ENCODE results near the gene SEZ6L.

Gene SEZ6L

GRCh38 chr22:26246552-26246951, 77.3 kb downstream of the SEZ6L start:
- no peak for DNase-seq

GRCh38 chr22:26251869-26252268, 82.6 kb downstream of the SEZ6L start:
- no peak for DNase-seq

GRCh38 chr22:26259510-26259909, 90.2 kb downstream of the SEZ6L start:
- DNase-seq, result no peak

- DNase-seq, result no peak
These were observed 94.9 kb downstream of the SEZ6L start for GRCh38 chr22:26264162-26264561.

GRCh38 chr22:26265281-26265680, 96.0 kb downstream of the SEZ6L start:
- no peak for DNase-seq

- DNase-seq, result no peak
These were observed 96.6 kb downstream of the SEZ6L start for GRCh38 chr22:26265909-26266308.

GRCh38 chr22:26267856-26268255, 98.6 kb downstream of the SEZ6L start:
- peak; percentile 87 for DNase-seq

GRCh38 chr22:26269572-26269971, 100.3 kb downstream of the SEZ6L start:
- DNase-seq, result no peak

GRCh38 chr22:26271427-26271826, 102.2 kb downstream of the SEZ6L start:
- no peak for DNase-seq

- DNase-seq, result no peak
These were observed 103.9 kb downstream of the SEZ6L start for GRCh38 chr22:26273011-26273675.

- no peak for DNase-seq
These were observed 107.4 kb downstream of the SEZ6L start for GRCh38 chr22:26276529-26277160.

GRCh38 chr22:26281941-26282340, 112.7 kb downstream of the SEZ6L start:
- no peak for DNase-seq

GRCh38 chr22:26283330-26283729, 114.1 kb downstream of the SEZ6L start:
- no peak for DNase-seq

- DNase-seq, result no peak
These were observed 116.4 kb downstream of the SEZ6L start for GRCh38 chr22:26285632-26286031.

GRCh38 chr22:26286091-26286820, 117.0 kb downstream of the SEZ6L start:
- DNase-seq, result no peak

- DNase-seq, result no peak
These were observed 118.3 kb downstream of the SEZ6L start for GRCh38 chr22:26287382-26288225.

- DNase-seq, result no peak
These were observed 120.4 kb downstream of the SEZ6L start for GRCh38 chr22:26289611-26290101.

GRCh38 chr22:26291940-26292666, 122.8 kb downstream of the SEZ6L start:
- no peak for DNase-seq

GRCh38 chr22:26292667-26292995, 123.4 kb downstream of the SEZ6L start:
- DNase-seq, result no peak

- no peak for DNase-seq
These were observed 126.4 kb downstream of the SEZ6L start for GRCh38 chr22:26295563-26296126.

GRCh38 chr22:26298605-26299310, 129.5 kb downstream of the SEZ6L start:
- DNase-seq, result no peak
